Measurements from ENCODE around the gene ZNF557. TPM values are rescaled to one million over a fixed set of nuclear protein-coding genes. Genes with fewer than 3 reads are reported as not detected.

The ZNF557 gene
- total and polyA plus RNA-seq, 3 donors from 2014 or later, result 5.6 to 21.0 (median 20.8) TPM

GRCh38 chr19:7115721-7116120 is 46.2 kb downstream of the ZNF557 start:
- Histone ChIP-seq H3K27ac (no peak overlapping the region), H3K4me1 (no peaks in the 10 kb centered on the region), H3K4me3 (no peak overlapping the region), H3K27me3 (no peaks in the 10 kb centered on the region), H3K36me3 (ENCODE audit: low read depth, missing control alignments) (no peaks in the 10 kb centered on the region), H3K9me3 (no peaks in the 10 kb centered on the region)
- TF ChIP-seq CTCF (IDR thresholded peaks at IDR 0.05) (no peak), POLR2A (IDR thresholded peaks at IDR 0.05) (no peak)
- intact Hi-C loops (cut with DNase I; ENCODE audit: low total_unique reads), result no loop called here
- no peak for DNase-seq
- WGBS, 2 donors, result 60 to 72% methylated on average over 6 of the region's 6 CpGs

- H3K36me3 ChIP-seq (ENCODE audit: low read depth, missing control alignments), result no peaks in the 10 kb centered on the region
- intact Hi-C loops (cut with DNase I; ENCODE audit: low total_unique reads), result no loop called here
- no peak overlapping the region for H3K27ac ChIP-seq
- TF ChIP-seq CTCF (IDR thresholded peaks at IDR 0.05), result no peak
- no peak for TF ChIP-seq POLR2A (IDR thresholded peaks at IDR 0.05)
- WGBS, 2 donors, result 71 to 81% methylated on average over 10 to 11 of the region's 11 CpGs
- H3K9me3 ChIP-seq, result no peaks in the 10 kb centered on the region
- H3K4me1 ChIP-seq, result no peaks in the 10 kb centered on the region
- no peaks in the 10 kb centered on the region for H3K27me3 ChIP-seq
- no peak for DNase-seq
- no peak overlapping the region for H3K4me3 ChIP-seq
These were observed 47.7 kb downstream of the ZNF557 start for GRCh38 chr19:7117248-7117647.

DNA sequence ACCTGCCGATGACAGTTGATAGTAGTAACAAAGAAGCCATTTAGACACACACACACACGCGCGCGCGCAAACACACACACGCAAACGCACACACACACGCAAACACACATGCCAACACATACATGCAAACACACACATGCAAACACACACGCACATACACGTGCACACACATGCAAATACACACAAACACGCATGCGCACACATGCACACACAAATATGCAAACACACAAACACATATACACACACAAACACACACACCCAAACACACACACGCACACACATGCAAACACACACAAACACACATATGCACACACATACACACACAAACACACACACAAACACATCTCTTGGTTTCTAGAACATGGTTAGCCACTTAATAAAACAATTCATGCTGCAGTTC is 50.1 kb downstream of the ZNF557 start:
- H3K27me3 ChIP-seq, result no peaks in the 10 kb centered on the region
- 84 to 87% methylated on average over 14 of the region's 14 CpGs for WGBS, 2 donors
- TF ChIP-seq CTCF (IDR thresholded peaks at IDR 0.05), result no peak
- no peaks in the 10 kb centered on the region for H3K36me3 ChIP-seq (ENCODE audit: low read depth, missing control alignments)
- H3K27ac ChIP-seq, result no peak overlapping the region
- intact Hi-C loops (cut with DNase I; ENCODE audit: low total_unique reads), result no loop called here
- DNase-seq, result no peak
- no peaks in the 10 kb centered on the region for H3K4me1 ChIP-seq
- H3K4me3 ChIP-seq, result no peak overlapping the region
- no peaks in the 10 kb centered on the region for H3K9me3 ChIP-seq

DNA sequence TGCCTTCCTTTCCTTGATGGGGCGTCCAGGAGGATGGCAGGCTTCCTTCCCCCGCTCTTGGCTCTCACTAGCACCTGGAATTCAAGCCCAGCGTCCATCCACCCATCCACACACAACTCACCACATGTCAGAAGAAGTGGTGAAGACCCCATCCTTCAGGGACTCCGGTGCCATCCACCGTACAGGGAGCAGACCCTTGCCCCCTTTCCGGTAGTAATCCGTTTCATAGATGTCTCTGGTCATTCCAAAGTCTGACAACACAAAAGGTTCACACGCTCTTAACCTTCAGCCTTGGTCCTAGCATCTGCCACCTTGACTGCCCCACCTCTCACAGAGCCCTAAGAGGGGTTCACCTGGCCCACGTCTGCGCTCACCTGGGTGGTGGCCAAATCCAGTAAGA is 51.0 kb downstream of the ZNF557 start:
- Histone ChIP-seq H3K4me1 (no peaks in the 10 kb centered on the region), H3K36me3 (ENCODE audit: low read depth, missing control alignments) (no peaks in the 10 kb centered on the region), H3K27ac (no peak overlapping the region), H3K9me3 (no peaks in the 10 kb centered on the region), H3K4me3 (no peak overlapping the region), H3K27me3 (no peaks in the 10 kb centered on the region)
- no peak for DNase-seq
- TF ChIP-seq CTCF (IDR thresholded peaks at IDR 0.05) (no peak), POLR2A (IDR thresholded peaks at IDR 0.05) (no peak)
- 91% methylated on average over 10 of the region's 10 CpGs for WGBS, 2 donors
- intact Hi-C loops (cut with DNase I; ENCODE audit: low total_unique reads), result no loop called here

GRCh38 chr19:7122701-7123100 is 53.2 kb downstream of the ZNF557 start:
- H3K4me3 ChIP-seq, result no peak overlapping the region
- no peak for DNase-seq
- intact Hi-C loops (cut with DNase I; ENCODE audit: low total_unique reads), result no loop called here
- H3K27ac ChIP-seq, result no peak overlapping the region
- no peaks in the 10 kb centered on the region for H3K4me1 ChIP-seq
- TF ChIP-seq CTCF (IDR thresholded peaks at IDR 0.05), result no peak
- TF ChIP-seq POLR2A (IDR thresholded peaks at IDR 0.05), result no peak
- no peaks in the 10 kb centered on the region for H3K27me3 ChIP-seq
- 88 to 95% methylated on average over 16 of the region's 16 CpGs for WGBS, 2 donors
- H3K36me3 ChIP-seq (ENCODE audit: low read depth, missing control alignments), result no peaks in the 10 kb centered on the region
- no peaks in the 10 kb centered on the region for H3K9me3 ChIP-seq

All from testis (tissue), 3 donors.